ENCODE measurements around the gene BDKRB1.

The BDKRB1 gene

GRCh38 chr14:96285667-96286066, 29.7 kb downstream of the BDKRB1 start:
- DNase-seq: no peak

DNA sequence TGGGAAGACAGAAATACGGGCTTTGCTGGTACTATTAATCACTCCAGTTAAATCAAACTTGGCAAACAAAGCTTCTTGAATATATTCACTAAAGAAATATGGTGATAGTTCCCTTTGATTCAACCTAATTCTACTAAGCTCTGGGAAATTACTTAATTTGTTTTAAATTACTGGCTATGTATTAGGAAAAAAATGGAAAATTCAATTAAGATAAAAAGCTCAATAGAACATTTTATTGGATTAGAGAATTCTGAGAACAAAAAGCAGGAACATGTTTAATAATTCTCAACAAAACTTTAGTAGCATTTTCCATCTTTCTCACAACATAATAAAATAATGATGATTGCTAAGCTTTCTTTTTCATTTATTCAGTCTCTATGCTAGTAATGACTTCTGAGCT, 30.2 kb downstream of the BDKRB1 start:
- no peak for DNase-seq

GRCh38 chr14:96287856-96288255, 31.8 kb downstream of the BDKRB1 start:
- no peak for DNase-seq

GRCh38 chr14:96294246-96294645, 38.2 kb downstream of the BDKRB1 start:
- DNase-seq: no peak

- DNase-seq: no peak
Measured at GRCh38 chr14:96297000-96297399, 41.0 kb downstream of the BDKRB1 start.

DNA sequence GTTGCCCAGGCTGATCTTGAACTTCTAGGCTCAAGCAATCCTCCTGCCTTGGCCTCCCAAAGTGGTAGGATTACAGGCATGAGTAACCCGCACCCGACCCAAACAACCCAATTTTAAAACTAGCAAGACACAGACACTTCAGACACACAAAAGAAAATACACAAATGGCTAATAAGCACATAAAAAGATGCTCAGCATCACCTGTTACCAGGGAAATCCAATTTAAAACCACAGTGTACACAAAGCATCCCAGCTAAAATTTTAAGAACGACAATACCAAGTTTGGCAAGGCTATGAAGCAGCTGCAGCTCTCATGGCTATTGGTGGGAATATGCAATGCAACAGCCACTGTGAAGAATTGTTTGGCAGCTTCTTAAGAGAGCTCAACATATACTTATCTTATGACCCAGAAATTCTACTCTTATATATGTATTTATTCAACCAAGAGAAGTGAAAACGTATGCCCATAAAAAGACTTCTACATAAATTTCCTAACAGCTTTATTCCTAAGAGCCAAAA, 42.0 kb downstream of the BDKRB1 start:
- DNase-seq: no peak

DNA sequence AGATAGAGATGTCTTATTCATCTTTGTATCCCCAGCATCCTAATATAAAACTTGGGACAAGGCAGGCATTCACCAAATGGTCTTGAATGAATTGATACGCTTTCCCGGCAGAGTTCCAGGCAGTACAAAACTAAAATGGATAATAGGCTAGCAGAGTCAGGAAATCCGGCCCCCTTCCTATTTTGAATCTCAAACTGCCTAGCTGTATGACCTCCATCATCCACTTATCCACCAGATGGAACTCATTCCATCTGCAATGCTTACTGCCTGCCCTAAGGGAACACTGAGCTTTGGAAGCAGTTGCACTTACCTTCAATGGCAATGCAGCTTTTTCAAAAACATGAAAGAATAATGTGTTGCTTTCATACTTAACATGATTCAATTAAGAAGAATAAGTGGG, 43.4 kb downstream of the BDKRB1 start:
- no peak for DNase-seq

DNA sequence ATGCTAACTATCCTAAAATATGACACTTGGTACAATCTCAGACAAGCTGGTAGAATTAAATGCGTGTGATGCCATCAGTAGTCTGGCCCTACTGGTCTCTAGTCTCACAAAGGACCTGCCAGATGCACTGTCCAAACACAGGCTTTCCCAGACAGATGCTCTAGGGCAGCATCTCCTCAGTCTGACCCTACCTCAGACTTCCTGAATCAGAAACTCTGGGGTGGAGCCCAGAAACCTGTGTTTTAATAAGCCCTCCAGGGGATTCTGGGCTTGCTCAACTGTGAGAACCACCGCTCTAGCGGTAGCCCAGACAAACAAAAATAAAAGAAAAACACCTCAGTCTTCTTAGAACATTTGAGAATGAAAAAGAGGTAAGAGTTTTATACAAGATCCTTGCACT, 48.0 kb downstream of the BDKRB1 start:
- no peak for DNase-seq

DNA sequence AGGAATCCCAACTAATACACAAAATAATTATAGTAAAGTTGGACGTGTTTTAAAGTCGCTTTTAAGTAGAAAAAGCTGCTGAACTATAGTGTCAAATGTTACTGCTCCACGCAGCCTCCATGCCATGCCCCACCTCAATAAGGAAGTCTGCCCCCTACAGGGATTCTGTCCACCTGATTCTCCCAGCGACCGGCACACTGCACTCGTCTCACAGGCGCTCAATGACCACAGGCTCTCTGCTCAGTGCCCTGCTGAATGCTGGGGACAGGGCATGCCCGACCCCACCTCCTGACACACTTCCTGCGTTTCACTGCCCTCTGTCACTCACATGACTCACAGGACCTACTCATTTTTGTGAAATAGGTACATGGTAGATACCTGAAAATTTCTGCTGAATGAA, 48.9 kb downstream of the BDKRB1 start:
- no peak for DNase-seq

DNA sequence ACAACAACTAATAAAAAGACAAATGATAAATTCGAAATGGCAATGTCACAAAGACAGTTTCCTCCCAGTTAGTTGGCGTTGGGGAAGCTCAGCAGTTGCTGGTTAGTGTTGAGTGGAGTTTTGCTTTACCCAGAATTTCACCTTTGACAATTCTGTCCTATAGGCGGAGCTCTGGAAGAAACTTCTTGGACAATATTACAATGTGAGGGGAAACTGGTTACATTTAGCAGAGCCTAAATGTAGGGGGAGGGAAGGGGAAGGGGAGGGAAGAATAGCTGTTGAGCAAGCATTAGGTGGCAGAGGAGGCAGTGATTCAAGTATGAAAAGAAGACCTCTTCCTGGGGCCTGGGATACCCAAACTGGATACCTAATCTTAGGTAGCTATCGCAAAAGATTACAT, 51.4 kb downstream of the BDKRB1 start:
- DNase-seq: no peak

DNA sequence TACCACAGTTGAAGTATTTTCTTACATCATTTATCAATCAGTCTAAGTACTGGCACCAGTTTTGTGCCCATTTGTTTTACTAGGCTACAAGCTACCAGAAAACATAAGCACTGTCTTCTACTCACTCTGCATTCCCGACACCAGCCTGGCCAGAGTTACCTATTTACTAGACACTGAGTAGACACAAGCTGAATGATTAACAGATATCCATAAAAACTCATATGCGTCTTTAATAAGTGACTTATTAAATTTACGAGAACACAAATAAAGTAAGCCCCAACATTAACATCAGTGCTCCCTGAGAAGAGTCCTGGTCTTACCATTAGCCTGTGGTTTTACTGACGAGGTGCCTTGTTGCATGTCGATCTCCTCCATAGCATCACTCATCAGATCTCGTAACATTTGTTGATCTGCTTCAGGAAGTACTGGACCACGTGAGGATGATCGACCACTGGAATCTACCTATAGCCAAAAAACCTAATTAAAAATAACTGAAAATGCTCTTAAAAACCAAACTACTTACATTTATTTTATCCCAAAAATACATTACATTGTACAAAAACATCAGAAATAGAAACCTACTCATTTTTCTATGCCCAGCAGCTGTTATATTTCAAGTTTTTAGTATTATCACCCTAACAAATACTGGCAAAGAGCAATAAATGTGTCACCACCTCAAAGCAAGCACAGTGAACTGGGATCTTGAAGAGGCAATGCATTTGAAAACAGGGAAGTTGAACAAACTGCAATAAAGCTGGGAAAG, 53.3 kb downstream of the BDKRB1 start:
- DNase-seq: no peak

GRCh38 chr14:96309896-96310330, 53.9 kb downstream of the BDKRB1 start:
- no peak for DNase-seq

- no peak for DNase-seq
Measured at GRCh38 chr14:96310906-96311305, 54.9 kb downstream of the BDKRB1 start.

All from activated CD4-positive, alpha-beta T cell treated with anti-CD3 and anti-CD28 coated beads for 48 hours (primary cell).